GM23338 (cell line): ENCODE results near the gene STN1. TPM values are rescaled to one million over a fixed set of nuclear protein-coding genes. Genes with fewer than 3 reads are reported as not detected.

ENCODE experiments used
- ATAC-seq: fragments of 200-7000 bp; cut with Tn5 transposase; 3 replicates; pipeline ENCODE4 v1.9.1; 2020
- DNase-seq: peaks from one replicate; pipeline ENCODE4 v3.0.0-alpha.2; 2015; ENCODE audit warnings: low spot score
- H2AFZ ChIP-seq: fragments of 200-600 bp; sonication (generic); 2 replicates; pipeline ENCODE4 v1.8.0; 2016; ENCODE audit warnings: antibody characterized with exemption, mild to moderate bottlenecking, moderate library complexity
- H3F3A ChIP-seq: fragments of 200-600 bp; sonication (generic); replicated peaks from 2 replicates; pipeline ENCODE4 v1.8.0; 2017; ENCODE audit warnings: antibody characterized with exemption, mixed run types, low read depth
- H3K27ac ChIP-seq: fragments of 200-600 bp; sonication (generic); 2 replicates; pipeline ENCODE4 v1.6.1; 2016; ENCODE audit warnings: low read depth
- H3K27me3 ChIP-seq: fragments of 200-600 bp; sonication (generic); 2 replicates; pipeline ENCODE4 v1.8.0; 2016; ENCODE audit warnings: mild to moderate bottlenecking, mixed run types, moderate library complexity; ENCODE audit not compliant: insufficient read depth
- H3K36me3 ChIP-seq: fragments of 200-600 bp; sonication (generic); 2 replicates; pipeline ENCODE4 v1.8.0; 2016; ENCODE audit warnings: mild to moderate bottlenecking; ENCODE audit not compliant: insufficient read depth
- H3K4me1 ChIP-seq: fragments of 200-600 bp; sonication (generic); 2 replicates; pipeline ENCODE4 v1.8.0; 2016; ENCODE audit warnings: mild to moderate bottlenecking, moderate library complexity; ENCODE audit not compliant: insufficient read depth
- H3K4me2 ChIP-seq: fragments of 200-600 bp; sonication (generic); 2 replicates; pipeline ENCODE4 v1.7.1; 2017; ENCODE audit warnings: mixed run types
- H3K4me3 ChIP-seq: fragments of 200-600 bp; sonication (generic); 2 replicates; pipeline ENCODE4 v1.6.1; 2016; ENCODE audit warnings: mixed run types
- H3K79me2 ChIP-seq: fragments of 200-600 bp; sonication (generic); replicated peaks from 2 replicates; pipeline ENCODE4 v1.8.0; 2017; ENCODE audit warnings: mild to moderate bottlenecking; ENCODE audit not compliant: insufficient read depth
- H3K9me2 ChIP-seq: fragments of 200-600 bp; sonication (generic); 2 replicates; pipeline ENCODE4 v1.8.0; 2017; ENCODE audit not compliant: insufficient read depth
- H4K20me1 ChIP-seq: fragments of 200-600 bp; sonication (generic); replicated peaks from 2 replicates; pipeline ENCODE4 v1.8.0; 2017; ENCODE audit warnings: mild to moderate bottlenecking; ENCODE audit not compliant: insufficient read depth
- H3K27ac Mint-ChIP-seq: 2 replicates; pipeline ENCODE4 v1.8.0; 2020; ENCODE audit warnings: inconsistent platforms, mild to moderate bottlenecking, moderate library complexity, mixed read lengths
- H3K27me3 Mint-ChIP-seq: 3 replicates; pipeline ENCODE4 v1.8.0; 2022; ENCODE audit warnings: low read depth, mild to moderate bottlenecking, moderate library complexity, mixed read lengths, inconsistent platforms; ENCODE audit not compliant: insufficient read depth, poor library complexity
- H3K36me3 Mint-ChIP-seq: 3 replicates; pipeline ENCODE4 v1.8.0; 2021; ENCODE audit warnings: low read depth, mild to moderate bottlenecking, inconsistent platforms, moderate library complexity, mixed read lengths
- H3K4me1 Mint-ChIP-seq: 3 replicates; pipeline ENCODE4 v1.8.0; 2020; ENCODE audit warnings: mild to moderate bottlenecking, inconsistent platforms, mixed read lengths
- H3K4me3 Mint-ChIP-seq: 3 replicates; pipeline ENCODE4 v1.8.0; 2021; ENCODE audit warnings: moderate library complexity, mild to moderate bottlenecking, inconsistent platforms, mixed read lengths
- H3K9me3 Mint-ChIP-seq: 3 replicates; pipeline ENCODE4 v1.8.0; 2020; ENCODE audit warnings: moderate library complexity, mild to moderate bottlenecking, inconsistent platforms, mixed read lengths
- CREB1 ChIP-seq: fragments of 250-450 bp; sonication (Bioruptor Pico); IDR thresholded peaks from 2 replicates; pipeline ENCODE4 v1.5.0; 2020; ENCODE audit warnings: low read depth, mild to moderate bottlenecking, moderate library complexity
- EZH2 ChIP-seq: fragments of 200-600 bp; sonication (generic); IDR thresholded peaks from one replicate; pipeline ENCODE4 v1.8.0; 2017; ENCODE audit warnings: antibody characterized with exemption, mild to moderate bottlenecking, low read depth; ENCODE audit not compliant: unreplicated experiment
- EZH2phosphoT487 ChIP-seq: fragments of 200-600 bp; sonication (generic); IDR thresholded peaks from one replicate; pipeline ENCODE4 v1.8.1; 2018; ENCODE audit warnings: antibody characterized with exemption; ENCODE audit not compliant: unreplicated experiment
- JUNB ChIP-seq: IDR thresholded peaks from one replicate; pipeline ENCODE4 v1.6.1; 2016; ENCODE audit warnings: antibody characterized with exemption; ENCODE audit not compliant: unreplicated experiment
- NANOG ChIP-seq: IDR thresholded peaks from 2 replicates; pipeline ENCODE4 v1.6.1; 2016; ENCODE audit warnings: antibody characterized with exemption, borderline replicate concordance
- POLR2AphosphoS5 ChIP-seq: IDR thresholded peaks from 2 replicates; pipeline ENCODE4 v1.6.1; 2016; ENCODE audit warnings: antibody characterized with exemption, low read depth
- STAT1 ChIP-seq: IDR thresholded peaks from one replicate; pipeline ENCODE4 v1.6.1; 2016; ENCODE audit warnings: antibody characterized with exemption; ENCODE audit not compliant: unreplicated experiment
- ZNF114 ChIP-seq: fragments of 250-450 bp; sonication (Bioruptor Pico); IDR thresholded peaks from 2 replicates; pipeline ENCODE4 v1.5.0; 2020; ENCODE audit warnings: mild to moderate bottlenecking, moderate library complexity
- ZNF331 ChIP-seq: fragments of 250-450 bp; sonication (Bioruptor Pico); IDR thresholded peaks from 2 replicates; pipeline ENCODE4 v1.5.0; 2020; ENCODE audit warnings: low read depth, mild to moderate bottlenecking, moderate library complexity
- polyA plus RNA-seq: library from polyadenylated mRNA; unstranded; fragments of >200 nt; fragmentation: Nextera tagmentation; extraction: Ambion mirVana; gene quantifications from 2 replicates; pipeline ENCODE4 v1.2.1, GENCODE V29; 2016
- total RNA-seq: library from RNA; depleted of rRNA; stranded (reverse); fragments of >200 nt; shearing (Covaris generic); gene quantifications from 2 replicates; pipeline ENCODE4 v1.2.3, GENCODE V29; 2014
- TF ChIP-seq, protein P1 (sequence below), 2 experiments: fragments of 200-600 bp in 1 of 2; sonication (generic) in 1 of 2; conservative IDR thresholded peaks; 2 replicates each; pipeline versions ENCODE4 v1.5.1 to v1.6.1; 2016 to 2017; ENCODE audit warnings: antibody characterized with exemption in 2 of 2, low read depth in 2 of 2, mild to moderate bottlenecking in 2 of 2, moderate library complexity in 1 of 2
- TF ChIP-seq, protein P2 (sequence below): IDR thresholded peaks from one replicate; pipeline ENCODE4 v1.6.1; 2018; ENCODE audit warnings: antibody characterized with exemption; ENCODE audit not compliant: unreplicated experiment
- TF ChIP-seq, protein P3 (sequence below): IDR thresholded peaks from 2 replicates; pipeline ENCODE4 v1.6.1; 2016; ENCODE audit warnings: antibody characterized with exemption
- TF ChIP-seq, protein P4 (sequence below): fragments of 250-450 bp; sonication (Bioruptor Pico); IDR thresholded peaks from 2 replicates; pipeline ENCODE4 v1.5.0; 2020; ENCODE audit warnings: mild to moderate bottlenecking, moderate library complexity

Gene STN1
- total and polyA plus RNA-seq, 2 experiments from 2014 or later, result 7.2 to 11.3 TPM

DNA sequence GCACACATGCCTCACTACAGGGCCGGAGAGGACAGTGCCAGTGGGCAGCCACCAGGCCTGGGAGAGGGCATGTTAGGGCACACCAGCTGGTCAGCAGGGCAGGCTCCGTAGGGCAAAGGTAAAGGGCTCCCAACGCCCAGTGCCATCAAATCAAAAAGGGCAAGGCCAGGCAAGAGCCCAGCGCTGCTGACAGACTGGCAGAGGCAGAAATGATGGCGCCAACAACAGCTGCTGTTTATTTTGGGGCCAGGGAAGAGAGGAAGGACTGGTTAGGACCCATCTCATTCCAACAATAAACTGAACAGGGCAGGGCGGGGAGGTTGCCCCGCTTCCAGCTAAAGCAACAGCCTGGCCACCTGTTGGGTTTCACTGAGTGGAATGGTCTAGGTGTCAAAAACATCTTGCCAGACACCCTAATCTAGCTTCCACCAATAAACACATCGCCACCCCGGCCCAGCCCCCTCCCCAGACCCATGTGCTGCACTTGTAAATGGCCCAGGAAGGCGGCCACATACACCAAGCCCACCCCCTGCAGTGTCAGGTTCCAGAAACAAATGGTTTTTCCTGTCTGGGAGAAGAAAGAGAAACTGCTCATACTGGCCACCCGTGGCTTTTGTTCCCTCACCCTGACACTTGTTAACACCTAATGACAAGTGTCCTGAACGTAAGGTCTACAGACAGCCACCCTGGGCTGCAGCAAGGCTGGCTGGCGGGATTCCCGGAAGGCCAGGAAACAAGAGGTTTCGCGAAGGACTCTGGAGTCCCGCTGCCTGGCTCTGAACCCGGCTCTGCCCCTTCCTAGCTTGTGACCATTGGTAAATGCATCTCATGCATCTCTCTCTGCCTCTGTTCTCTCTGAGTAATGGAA is 77.9 kb downstream of the STN1 start:
- ATAC-seq, result peak; percentile 60
- Histone ChIP-seq H3K4me2 (peak overlapping the region; percentile 45), H2AFZ (no peak overlapping the region)

More for the DNA sequence above, 77.9 kb downstream of the STN1 start:
- Histone ChIP-seq H4K20me1 (no peaks in the 10 kb centered on the region), H3K27ac (no peak overlapping the region), H3K27me3 (no peaks in the 10 kb centered on the region), H3K36me3 (no peaks in the 10 kb centered on the region), H3F3A (0 out of 2 replicates have a peak, but pooled peaks cover 5% of the 10 kb centered on the region), H3K79me2 (no peaks in the 10 kb centered on the region), H3K9me2 (no peaks in the 10 kb centered on the region), H3K4me3 (0 out of 2 replicates have a peak overlapping the region, but pooled peaks have one; percentile 8), H3K4me1 (peaks cover 31% of the 10 kb centered on the region)
- no peak overlapping the region for H3K27ac Mint-ChIP-seq
- H3K36me3 Mint-ChIP-seq, result no peaks in the 10 kb centered on the region
- no peaks in the 10 kb centered on the region for H3K9me3 Mint-ChIP-seq
- DNase-seq, result peak; percentile 68
- TF ChIP-seq CREB1, result no peak
- TF ChIP-seq NANOG, result no peak
- TF ChIP-seq JUNB, result no peak
- TF ChIP-seq ZNF114 (CRISPR knock-in tag), result no peak
- no peak for TF ChIP-seq EZH2
- TF ChIP-seq EZH2phosphoT487, result no peak
- TF ChIP-seq, protein P1, sequence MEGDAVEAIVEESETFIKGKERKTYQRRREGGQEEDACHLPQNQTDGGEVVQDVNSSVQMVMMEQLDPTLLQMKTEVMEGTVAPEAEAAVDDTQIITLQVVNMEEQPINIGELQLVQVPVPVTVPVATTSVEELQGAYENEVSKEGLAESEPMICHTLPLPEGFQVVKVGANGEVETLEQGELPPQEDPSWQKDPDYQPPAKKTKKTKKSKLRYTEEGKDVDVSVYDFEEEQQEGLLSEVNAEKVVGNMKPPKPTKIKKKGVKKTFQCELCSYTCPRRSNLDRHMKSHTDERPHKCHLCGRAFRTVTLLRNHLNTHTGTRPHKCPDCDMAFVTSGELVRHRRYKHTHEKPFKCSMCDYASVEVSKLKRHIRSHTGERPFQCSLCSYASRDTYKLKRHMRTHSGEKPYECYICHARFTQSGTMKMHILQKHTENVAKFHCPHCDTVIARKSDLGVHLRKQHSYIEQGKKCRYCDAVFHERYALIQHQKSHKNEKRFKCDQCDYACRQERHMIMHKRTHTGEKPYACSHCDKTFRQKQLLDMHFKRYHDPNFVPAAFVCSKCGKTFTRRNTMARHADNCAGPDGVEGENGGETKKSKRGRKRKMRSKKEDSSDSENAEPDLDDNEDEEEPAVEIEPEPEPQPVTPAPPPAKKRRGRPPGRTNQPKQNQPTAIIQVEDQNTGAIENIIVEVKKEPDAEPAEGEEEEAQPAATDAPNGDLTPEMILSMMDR (conservative IDR thresholded peaks at IDR 0.05; ENCODE audit: low read depth in 2 of 2), result no peak
- TF ChIP-seq STAT1, result no peak
- TF ChIP-seq, protein P2, sequence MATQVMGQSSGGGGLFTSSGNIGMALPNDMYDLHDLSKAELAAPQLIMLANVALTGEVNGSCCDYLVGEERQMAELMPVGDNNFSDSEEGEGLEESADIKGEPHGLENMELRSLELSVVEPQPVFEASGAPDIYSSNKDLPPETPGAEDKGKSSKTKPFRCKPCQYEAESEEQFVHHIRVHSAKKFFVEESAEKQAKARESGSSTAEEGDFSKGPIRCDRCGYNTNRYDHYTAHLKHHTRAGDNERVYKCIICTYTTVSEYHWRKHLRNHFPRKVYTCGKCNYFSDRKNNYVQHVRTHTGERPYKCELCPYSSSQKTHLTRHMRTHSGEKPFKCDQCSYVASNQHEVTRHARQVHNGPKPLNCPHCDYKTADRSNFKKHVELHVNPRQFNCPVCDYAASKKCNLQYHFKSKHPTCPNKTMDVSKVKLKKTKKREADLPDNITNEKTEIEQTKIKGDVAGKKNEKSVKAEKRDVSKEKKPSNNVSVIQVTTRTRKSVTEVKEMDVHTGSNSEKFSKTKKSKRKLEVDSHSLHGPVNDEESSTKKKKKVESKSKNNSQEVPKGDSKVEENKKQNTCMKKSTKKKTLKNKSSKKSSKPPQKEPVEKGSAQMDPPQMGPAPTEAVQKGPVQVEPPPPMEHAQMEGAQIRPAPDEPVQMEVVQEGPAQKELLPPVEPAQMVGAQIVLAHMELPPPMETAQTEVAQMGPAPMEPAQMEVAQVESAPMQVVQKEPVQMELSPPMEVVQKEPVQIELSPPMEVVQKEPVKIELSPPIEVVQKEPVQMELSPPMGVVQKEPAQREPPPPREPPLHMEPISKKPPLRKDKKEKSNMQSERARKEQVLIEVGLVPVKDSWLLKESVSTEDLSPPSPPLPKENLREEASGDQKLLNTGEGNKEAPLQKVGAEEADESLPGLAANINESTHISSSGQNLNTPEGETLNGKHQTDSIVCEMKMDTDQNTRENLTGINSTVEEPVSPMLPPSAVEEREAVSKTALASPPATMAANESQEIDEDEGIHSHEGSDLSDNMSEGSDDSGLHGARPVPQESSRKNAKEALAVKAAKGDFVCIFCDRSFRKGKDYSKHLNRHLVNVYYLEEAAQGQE, result no peak
- TF ChIP-seq, protein P3, sequence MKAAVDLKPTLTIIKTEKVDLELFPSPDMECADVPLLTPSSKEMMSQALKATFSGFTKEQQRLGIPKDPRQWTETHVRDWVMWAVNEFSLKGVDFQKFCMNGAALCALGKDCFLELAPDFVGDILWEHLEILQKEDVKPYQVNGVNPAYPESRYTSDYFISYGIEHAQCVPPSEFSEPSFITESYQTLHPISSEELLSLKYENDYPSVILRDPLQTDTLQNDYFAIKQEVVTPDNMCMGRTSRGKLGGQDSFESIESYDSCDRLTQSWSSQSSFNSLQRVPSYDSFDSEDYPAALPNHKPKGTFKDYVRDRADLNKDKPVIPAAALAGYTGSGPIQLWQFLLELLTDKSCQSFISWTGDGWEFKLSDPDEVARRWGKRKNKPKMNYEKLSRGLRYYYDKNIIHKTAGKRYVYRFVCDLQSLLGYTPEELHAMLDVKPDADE, result no peak
- no peak for TF ChIP-seq POLR2AphosphoS5
- TF ChIP-seq, protein P4, sequence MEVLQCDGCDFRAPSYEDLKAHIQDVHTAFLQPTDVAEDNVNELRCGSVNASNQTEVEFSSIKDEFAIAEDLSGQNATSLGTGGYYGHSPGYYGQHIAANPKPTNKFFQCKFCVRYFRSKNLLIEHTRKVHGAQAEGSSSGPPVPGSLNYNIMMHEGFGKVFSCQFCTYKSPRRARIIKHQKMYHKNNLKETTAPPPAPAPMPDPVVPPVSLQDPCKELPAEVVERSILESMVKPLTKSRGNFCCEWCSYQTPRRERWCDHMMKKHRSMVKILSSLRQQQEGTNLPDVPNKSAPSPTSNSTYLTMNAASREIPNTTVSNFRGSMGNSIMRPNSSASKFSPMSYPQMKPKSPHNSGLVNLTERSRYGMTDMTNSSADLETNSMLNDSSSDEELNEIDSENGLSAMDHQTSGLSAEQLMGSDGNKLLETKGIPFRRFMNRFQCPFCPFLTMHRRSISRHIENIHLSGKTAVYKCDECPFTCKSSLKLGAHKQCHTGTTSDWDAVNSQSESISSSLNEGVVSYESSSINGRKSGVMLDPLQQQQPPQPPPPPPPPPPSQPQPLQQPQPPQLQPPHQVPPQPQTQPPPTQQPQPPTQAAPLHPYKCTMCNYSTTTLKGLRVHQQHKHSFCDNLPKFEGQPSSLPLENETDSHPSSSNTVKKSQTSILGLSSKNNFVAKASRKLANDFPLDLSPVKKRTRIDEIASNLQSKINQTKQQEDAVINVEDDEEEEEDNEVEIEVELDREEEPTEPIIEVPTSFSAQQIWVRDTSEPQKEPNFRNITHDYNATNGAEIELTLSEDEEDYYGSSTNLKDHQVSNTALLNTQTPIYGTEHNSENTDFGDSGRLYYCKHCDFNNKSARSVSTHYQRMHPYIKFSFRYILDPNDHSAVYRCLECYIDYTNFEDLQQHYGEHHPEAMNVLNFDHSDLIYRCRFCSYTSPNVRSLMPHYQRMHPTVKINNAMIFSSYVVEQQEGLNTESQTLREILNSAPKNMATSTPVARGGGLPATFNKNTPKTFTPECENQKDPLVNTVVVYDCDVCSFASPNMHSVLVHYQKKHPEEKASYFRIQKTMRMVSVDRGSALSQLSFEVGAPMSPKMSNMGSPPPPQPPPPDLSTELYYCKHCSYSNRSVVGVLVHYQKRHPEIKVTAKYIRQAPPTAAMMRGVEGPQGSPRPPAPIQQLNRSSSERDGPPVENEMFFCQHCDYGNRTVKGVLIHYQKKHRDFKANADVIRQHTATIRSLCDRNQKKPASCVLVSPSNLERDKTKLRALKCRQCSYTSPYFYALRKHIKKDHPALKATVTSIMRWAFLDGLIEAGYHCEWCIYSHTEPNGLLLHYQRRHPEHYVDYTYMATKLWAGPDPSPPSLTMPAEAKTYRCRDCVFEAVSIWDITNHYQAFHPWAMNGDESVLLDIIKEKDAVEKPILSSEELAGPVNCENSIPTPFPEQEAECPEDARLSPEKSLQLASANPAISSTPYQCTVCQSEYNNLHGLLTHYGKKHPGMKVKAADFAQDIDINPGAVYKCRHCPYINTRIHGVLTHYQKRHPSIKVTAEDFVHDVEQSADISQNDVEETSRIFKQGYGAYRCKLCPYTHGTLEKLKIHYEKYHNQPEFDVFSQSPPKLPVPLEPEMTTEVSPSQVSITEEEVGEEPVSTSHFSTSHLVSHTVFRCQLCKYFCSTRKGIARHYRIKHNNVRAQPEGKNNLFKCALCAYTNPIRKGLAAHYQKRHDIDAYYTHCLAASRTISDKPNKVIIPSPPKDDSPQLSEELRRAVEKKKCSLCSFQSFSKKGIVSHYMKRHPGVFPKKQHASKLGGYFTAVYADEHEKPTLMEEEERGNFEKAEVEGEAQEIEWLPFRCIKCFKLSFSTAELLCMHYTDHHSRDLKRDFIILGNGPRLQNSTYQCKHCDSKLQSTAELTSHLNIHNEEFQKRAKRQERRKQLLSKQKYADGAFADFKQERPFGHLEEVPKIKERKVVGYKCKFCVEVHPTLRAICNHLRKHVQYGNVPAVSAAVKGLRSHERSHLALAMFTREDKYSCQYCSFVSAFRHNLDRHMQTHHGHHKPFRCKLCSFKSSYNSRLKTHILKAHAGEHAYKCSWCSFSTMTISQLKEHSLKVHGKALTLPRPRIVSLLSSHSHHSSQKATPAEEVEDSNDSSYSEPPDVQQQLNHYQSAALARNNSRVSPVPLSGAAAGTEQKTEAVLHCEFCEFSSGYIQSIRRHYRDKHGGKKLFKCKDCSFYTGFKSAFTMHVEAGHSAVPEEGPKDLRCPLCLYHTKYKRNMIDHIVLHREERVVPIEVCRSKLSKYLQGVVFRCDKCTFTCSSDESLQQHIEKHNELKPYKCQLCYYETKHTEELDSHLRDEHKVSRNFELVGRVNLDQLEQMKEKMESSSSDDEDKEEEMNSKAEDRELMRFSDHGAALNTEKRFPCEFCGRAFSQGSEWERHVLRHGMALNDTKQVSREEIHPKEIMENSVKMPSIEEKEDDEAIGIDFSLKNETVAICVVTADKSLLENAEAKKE, result no peak
- TF ChIP-seq ZNF331 (CRISPR knock-in tag), result no peak
- peak overlapping the region; percentile 19; the same call in 1 of the 3 replicates for H3K4me3 Mint-ChIP-seq
- peaks cover 1% of the 10 kb centered on the region for H3K27me3 Mint-ChIP-seq
- H3K4me1 Mint-ChIP-seq, result peaks cover 46% of the 10 kb centered on the region
